ENCODE measurements around the gene RASA2.

GRCh38 chr3:141482245-141482922 lies 4.4 kb upstream of the RASA2 start:
- TF ChIP-seq, protein P1, sequence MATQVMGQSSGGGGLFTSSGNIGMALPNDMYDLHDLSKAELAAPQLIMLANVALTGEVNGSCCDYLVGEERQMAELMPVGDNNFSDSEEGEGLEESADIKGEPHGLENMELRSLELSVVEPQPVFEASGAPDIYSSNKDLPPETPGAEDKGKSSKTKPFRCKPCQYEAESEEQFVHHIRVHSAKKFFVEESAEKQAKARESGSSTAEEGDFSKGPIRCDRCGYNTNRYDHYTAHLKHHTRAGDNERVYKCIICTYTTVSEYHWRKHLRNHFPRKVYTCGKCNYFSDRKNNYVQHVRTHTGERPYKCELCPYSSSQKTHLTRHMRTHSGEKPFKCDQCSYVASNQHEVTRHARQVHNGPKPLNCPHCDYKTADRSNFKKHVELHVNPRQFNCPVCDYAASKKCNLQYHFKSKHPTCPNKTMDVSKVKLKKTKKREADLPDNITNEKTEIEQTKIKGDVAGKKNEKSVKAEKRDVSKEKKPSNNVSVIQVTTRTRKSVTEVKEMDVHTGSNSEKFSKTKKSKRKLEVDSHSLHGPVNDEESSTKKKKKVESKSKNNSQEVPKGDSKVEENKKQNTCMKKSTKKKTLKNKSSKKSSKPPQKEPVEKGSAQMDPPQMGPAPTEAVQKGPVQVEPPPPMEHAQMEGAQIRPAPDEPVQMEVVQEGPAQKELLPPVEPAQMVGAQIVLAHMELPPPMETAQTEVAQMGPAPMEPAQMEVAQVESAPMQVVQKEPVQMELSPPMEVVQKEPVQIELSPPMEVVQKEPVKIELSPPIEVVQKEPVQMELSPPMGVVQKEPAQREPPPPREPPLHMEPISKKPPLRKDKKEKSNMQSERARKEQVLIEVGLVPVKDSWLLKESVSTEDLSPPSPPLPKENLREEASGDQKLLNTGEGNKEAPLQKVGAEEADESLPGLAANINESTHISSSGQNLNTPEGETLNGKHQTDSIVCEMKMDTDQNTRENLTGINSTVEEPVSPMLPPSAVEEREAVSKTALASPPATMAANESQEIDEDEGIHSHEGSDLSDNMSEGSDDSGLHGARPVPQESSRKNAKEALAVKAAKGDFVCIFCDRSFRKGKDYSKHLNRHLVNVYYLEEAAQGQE (IDR thresholded peaks at IDR 0.05; ENCODE audit: low read depth, low read length): no peak
- TF ChIP-seq, protein P2, sequence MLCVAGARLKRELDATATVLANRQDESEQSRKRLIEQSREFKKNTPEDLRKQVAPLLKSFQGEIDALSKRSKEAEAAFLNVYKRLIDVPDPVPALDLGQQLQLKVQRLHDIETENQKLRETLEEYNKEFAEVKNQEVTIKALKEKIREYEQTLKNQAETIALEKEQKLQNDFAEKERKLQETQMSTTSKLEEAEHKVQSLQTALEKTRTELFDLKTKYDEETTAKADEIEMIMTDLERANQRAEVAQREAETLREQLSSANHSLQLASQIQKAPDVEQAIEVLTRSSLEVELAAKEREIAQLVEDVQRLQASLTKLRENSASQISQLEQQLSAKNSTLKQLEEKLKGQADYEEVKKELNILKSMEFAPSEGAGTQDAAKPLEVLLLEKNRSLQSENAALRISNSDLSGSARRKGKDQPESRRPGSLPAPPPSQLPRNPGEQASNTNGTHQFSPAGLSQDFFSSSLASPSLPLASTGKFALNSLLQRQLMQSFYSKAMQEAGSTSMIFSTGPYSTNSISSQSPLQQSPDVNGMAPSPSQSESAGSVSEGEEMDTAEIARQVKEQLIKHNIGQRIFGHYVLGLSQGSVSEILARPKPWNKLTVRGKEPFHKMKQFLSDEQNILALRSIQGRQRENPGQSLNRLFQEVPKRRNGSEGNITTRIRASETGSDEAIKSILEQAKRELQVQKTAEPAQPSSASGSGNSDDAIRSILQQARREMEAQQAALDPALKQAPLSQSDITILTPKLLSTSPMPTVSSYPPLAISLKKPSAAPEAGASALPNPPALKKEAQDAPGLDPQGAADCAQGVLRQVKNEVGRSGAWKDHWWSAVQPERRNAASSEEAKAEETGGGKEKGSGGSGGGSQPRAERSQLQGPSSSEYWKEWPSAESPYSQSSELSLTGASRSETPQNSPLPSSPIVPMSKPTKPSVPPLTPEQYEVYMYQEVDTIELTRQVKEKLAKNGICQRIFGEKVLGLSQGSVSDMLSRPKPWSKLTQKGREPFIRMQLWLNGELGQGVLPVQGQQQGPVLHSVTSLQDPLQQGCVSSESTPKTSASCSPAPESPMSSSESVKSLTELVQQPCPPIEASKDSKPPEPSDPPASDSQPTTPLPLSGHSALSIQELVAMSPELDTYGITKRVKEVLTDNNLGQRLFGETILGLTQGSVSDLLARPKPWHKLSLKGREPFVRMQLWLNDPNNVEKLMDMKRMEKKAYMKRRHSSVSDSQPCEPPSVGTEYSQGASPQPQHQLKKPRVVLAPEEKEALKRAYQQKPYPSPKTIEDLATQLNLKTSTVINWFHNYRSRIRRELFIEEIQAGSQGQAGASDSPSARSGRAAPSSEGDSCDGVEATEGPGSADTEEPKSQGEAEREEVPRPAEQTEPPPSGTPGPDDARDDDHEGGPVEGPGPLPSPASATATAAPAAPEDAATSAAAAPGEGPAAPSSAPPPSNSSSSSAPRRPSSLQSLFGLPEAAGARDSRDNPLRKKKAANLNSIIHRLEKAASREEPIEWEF (IDR thresholded peaks at IDR 0.05; ENCODE audit: insufficient replicate concordance, low read depth, low read length): no peak
- no peak for TF ChIP-seq CTCF (IDR thresholded peaks at IDR 0.05 in 2 of 3, conservative IDR thresholded peaks at IDR 0.05 in 1 of 3; ENCODE audit: control insufficient read depth in 2 of 3, extremely low read depth in 1 of 3, insufficient read depth in 1 of 3, low read depth in 3 of 3, low read length in 3 of 3)
- no peak for TF ChIP-seq RAD21 (IDR thresholded peaks at IDR 0.05; ENCODE audit: insufficient read depth, low read depth, low read length)
- no peak for TF ChIP-seq NR2C1 (IDR thresholded peaks at IDR 0.05)
- TF ChIP-seq FOXM1 (IDR thresholded peaks at IDR 0.05; ENCODE audit: low read depth, low read length): no peak
- TF ChIP-seq IRF3 (IDR thresholded peaks at IDR 0.05): no peak
- TF ChIP-seq ATF2 (IDR thresholded peaks at IDR 0.05; ENCODE audit: low read length): no peak
- TF ChIP-seq STAT1 (conservative IDR thresholded peaks at IDR 0.05): no peak

Data from GM12878 (cell line).